GM13977 (cell line): Measurements from ENCODE around the gene SPOP.

Experiments
- DNase-seq: peaks from one replicate; pipeline ENCODE4 v3.0.0; 2012; ENCODE audit warnings: low spot score
- in situ Hi-C: fragments of 300-500 bp; cut with MboI; formaldehyde crosslinking; loops from one replicate; pipeline ENCODE4 v1.12.0; 2022; ENCODE audit warnings: low sequenced_read_pairs, low pct_unique_long_range_greater_than_20kb, mixed read lengths, inconsistent platforms; ENCODE audit not compliant: unreplicated experiment
- TF ChIP-seq, protein P1 (sequence below): IDR thresholded peaks from 2 replicates; pipeline ENCODE4 v1.5.1; 2012; ENCODE audit warnings: mild to moderate bottlenecking, control low read depth; ENCODE audit not compliant: insufficient read depth; ENCODE audit errors: extremely low read depth, missing control alignments

Gene SPOP

DNA sequence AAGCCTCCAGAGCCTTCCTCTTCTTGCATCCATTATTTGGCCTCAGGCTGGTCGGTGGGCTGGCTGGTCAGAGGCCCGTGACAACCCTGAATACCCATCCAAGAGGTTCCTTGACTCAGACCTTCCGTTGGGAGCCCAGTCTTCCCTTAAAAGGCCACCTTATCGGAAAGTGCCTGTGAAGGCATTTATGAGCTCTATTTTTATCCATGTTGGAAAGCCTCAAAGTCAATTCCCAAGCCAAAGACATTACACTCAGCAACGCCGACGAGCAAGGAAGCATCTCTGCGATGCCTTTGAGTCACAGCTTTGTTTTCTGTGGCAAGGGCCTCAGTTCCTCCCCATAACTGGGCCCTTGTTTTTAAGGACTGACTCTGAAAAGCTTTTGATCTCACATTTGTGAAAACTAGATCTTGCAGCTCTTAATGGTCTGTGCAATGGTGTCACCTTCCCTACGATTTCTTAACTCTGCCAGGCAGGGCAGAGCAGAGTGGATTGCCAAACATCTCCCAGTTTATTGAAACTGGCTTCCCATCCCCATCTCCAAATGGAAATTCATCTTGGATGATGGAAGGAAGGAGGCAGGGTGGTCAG lies 13.3 kb upstream of the SPOP start:
- TF ChIP-seq, protein P1, sequence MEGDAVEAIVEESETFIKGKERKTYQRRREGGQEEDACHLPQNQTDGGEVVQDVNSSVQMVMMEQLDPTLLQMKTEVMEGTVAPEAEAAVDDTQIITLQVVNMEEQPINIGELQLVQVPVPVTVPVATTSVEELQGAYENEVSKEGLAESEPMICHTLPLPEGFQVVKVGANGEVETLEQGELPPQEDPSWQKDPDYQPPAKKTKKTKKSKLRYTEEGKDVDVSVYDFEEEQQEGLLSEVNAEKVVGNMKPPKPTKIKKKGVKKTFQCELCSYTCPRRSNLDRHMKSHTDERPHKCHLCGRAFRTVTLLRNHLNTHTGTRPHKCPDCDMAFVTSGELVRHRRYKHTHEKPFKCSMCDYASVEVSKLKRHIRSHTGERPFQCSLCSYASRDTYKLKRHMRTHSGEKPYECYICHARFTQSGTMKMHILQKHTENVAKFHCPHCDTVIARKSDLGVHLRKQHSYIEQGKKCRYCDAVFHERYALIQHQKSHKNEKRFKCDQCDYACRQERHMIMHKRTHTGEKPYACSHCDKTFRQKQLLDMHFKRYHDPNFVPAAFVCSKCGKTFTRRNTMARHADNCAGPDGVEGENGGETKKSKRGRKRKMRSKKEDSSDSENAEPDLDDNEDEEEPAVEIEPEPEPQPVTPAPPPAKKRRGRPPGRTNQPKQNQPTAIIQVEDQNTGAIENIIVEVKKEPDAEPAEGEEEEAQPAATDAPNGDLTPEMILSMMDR, result no peak
- no peak for DNase-seq
- in situ Hi-C loops, result no loop called here

DNA sequence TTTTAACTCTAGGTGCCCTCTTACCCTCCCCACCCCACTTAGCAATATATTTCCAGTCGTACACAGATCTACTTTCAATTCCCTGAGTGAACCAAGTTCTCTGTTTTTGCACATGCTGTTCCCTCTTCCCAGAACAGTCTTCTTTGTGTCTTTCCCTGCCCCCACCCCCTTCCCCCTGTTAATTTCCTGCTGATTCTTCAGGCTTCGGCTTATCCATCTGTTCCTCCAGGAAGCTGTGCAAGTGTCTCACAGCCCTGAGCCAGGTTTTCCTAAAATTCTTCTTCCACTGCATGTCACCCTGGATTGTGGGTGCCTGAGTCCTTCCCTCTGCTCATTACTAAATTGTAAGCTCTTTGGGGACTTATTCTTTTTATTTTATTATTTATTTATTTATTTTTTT lies 12.4 kb upstream of the SPOP start:
- DNase-seq, result no peak
- in situ Hi-C loops, result no loop called here
- TF ChIP-seq, protein P1, result no peak

DNA sequence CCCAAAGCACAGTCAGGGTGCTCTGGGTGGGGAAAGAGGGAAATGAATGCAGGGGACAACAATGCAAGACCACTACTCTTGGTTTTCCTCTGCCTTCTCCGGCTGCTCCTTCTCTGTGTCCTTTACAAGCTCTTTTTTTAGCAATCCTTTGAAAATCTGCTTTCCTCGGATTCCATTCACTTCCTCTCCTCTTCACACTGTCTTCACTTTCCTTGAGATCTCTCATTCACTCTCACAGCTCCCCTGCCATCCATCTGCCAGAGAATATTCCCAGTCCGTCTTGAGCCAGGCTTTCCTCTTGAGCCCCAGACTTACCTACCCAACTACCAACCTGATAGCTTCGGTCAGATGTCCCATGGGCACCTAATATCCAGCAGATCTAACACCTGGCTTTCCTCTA lies 11.0 kb upstream of the SPOP start:
- DNase-seq, result no peak
- TF ChIP-seq, protein P1, result no peak
- in situ Hi-C loops, result no loop called here

DNA sequence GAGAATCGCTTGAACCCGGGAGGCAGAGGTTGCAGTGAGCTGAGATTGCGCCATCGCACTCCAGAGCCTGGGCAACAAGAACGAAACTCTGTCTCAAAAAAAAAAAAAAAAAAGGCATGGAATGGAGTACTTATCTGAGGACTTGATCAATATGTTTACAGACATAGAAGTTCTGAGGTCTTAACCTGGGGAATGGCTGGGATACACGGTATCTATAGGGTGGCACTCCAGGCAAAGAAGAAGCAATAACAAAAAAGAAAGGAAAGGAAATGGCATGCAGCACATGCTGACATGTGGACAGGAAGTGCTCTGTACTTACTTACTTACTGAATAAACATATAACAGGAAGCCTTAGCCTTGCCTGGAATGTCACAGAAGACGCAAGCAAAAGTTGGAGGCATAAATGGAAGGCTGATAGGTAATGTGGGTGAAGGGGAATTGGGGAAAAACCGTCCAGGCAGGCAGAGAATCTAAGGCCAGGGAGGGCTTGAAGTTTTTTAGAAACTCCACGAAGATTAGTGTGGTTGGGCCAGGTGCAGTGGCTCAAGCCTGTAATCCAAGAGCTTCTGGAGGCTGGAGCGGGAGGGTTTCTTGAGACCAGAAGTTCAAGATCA lies 10.1 kb upstream of the SPOP start:
- in situ Hi-C loops, result no loop called here
- TF ChIP-seq, protein P1, result no peak
- DNase-seq, result no peak

DNA sequence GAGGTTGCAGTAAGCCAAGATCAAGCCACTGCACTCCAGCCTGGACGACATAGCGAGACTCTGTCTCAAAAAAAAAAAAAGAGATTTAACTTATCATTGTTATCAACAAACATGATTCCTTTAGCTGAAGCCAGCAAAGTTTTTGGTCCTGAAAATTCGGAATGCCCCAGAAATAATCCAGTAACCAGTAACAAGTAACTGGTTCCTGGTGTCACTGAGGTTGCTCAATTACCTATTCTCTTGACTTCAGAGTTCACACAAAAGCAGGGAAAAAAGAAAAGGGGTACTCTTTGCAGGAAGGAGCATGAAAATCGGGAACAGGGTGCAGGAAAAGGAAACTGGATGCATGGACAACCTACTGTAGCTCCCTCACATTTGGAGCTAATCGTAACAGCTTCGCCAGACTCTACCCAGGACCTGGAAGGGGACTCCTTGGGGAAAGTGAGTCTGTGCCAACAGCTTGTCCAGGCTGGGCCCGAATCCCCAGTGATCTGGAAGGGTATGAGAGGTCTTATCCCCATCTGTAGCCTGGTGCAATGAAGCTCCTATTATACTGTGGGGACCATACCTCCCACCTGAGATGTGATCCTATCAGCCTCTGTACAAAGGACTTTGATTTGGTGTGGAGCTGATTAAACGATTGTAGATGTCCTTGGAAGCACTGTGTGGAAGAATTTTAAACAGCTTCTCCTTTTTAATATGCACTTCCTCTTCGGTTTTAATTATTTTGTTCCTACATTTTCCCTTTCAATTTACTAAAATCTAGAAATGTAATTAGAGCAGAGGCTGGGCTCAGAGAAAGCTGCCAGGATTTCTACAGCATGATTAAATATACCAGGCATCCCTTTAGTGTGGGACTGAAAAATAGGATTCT lies 3.4 kb upstream of the SPOP start:
- no peak for DNase-seq
- TF ChIP-seq, protein P1, result no peak
- in situ Hi-C loops, result no loop called here

DNA sequence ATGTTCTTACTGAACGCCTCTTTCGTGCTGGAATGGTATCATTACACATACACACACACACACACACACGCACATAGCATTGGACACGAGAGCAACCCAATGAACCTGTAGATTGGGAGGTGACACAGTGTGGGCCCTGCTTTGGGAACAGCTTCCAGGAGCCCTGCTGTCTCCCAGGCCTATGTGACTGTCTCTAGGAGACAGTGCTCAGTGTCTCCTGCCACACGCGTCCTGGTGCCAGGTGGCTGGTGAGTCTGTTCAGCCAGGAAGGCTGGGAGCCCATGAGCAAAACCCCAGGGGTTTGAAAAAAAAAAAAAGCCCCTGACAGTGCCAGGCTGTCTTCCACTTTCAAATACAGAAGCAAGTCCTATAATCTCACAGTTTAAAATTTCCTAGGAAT lies 2.4 kb upstream of the SPOP start:
- in situ Hi-C loops, result no loop called here
- no peak for DNase-seq

More for the DNA sequence above, 2.4 kb upstream of the SPOP start:
- TF ChIP-seq, protein P1, result no peak
